Erythroblast (primary cell): ENCODE measurements around the gene MBNL2.

ENCODE experiments used
- GATA1 ChIP-seq: IDR thresholded peaks from 2 replicates; pipeline ENCODE4 v1.6.1; 2011; ENCODE audit warnings: low read depth, mild to moderate bottlenecking, control low read depth, low read length, moderate library complexity
- POLR2A ChIP-seq: IDR thresholded peaks from 2 replicates; pipeline ENCODE4 v1.6.1; 2011; ENCODE audit warnings: mild to moderate bottlenecking, low read length

GRCh38 chr13:97425590-97425989 is 203.5 kb downstream of the MBNL2 start:
- no peak for TF ChIP-seq POLR2A
- TF ChIP-seq GATA1 = no peak
